Neural progenitor cell (in vitro differentiated cells): Measurements from ENCODE around the gene LTN1.
"Not testable (repeated sequence)": the region's sequence is repeated elsewhere in the genome, so short reads cannot be mapped to it uniquely, and the experiment has no call there.

Source experiments
- CTCF ChIP-seq: fragments of 200-600 bp; sonication (generic); IDR thresholded peaks from 2 replicates; pipeline ENCODE4 v1.5.1; 2017; ENCODE audit warnings: antibody characterized with exemption, mild to moderate bottlenecking
- EZH2 ChIP-seq: fragments of 200-600 bp; sonication (generic); IDR thresholded peaks from 2 replicates; pipeline ENCODE4 v1.6.1; 2017; ENCODE audit warnings: antibody characterized with exemption, mild to moderate bottlenecking, moderate library complexity

DNA sequence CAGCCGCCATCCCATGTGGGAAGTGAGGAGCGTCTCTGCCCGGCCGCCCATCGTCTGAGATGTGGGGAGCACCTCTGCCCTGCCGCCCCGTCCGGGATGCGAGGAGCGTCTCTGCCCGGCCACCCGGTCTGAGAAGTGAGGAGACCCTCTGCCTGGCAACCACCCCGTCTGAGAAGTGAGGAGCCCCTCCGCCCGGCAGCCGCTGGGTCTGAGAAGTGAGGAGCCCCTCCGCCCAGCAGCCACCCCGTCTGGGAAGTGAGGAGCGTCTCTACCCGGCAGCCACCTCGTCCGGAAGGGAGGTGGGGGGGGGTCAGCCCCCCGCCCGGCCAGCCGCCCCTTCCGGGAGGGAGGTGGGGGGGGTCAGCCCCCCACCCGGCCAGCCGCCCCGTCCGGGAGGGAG lies 18.6 kb upstream of the LTN1 start:
- TF ChIP-seq EZH2, CTCF: not testable (repeated sequence)
